NK-92 treated with Interleukin-12 subunit alpha and Interleukin-12 subunit beta, amount 100 ng/mL, for 24 hours (cell line): Measurements from ENCODE around the gene HDAC4.

Experiments
- DNase-seq: peaks from one replicate; lab custom pipeline; 2025; lab: John Stamatoyannopoulos, UW

HDAC4 gene

DNA sequence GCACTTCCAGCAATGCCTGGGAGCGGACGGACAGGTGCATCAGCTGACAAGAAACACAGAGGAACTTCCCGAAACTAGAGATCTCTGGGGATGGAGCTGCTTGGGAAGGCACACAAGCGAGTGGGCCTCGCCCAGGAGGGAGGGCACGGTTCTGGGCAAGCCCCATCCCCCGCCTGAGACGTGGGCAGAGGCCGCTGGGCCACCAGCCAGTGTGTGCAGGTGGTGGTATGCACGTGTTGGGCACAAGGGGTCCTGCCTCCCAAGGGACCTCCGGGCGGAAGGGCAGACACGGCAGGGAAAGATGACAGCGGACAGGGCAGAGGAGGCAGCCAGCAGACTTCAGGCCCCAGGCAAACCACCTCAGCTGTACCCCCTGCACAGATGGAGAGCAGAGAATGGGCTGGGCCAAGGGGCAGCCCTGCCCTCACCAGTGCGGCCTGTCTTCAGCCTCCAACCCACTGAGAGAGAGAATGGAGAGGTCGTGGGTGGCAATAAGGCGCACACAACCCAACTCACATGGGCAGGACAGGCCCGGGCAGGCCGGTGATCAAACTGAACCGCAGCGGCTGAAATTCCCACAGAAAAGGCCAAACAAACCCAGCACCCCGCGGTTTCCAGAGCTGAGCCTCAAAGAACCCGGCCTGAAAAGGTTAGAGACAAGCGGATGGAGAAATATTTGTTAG is 51.2 kb downstream of the HDAC4 start:
- DNase-seq: no peak

DNA sequence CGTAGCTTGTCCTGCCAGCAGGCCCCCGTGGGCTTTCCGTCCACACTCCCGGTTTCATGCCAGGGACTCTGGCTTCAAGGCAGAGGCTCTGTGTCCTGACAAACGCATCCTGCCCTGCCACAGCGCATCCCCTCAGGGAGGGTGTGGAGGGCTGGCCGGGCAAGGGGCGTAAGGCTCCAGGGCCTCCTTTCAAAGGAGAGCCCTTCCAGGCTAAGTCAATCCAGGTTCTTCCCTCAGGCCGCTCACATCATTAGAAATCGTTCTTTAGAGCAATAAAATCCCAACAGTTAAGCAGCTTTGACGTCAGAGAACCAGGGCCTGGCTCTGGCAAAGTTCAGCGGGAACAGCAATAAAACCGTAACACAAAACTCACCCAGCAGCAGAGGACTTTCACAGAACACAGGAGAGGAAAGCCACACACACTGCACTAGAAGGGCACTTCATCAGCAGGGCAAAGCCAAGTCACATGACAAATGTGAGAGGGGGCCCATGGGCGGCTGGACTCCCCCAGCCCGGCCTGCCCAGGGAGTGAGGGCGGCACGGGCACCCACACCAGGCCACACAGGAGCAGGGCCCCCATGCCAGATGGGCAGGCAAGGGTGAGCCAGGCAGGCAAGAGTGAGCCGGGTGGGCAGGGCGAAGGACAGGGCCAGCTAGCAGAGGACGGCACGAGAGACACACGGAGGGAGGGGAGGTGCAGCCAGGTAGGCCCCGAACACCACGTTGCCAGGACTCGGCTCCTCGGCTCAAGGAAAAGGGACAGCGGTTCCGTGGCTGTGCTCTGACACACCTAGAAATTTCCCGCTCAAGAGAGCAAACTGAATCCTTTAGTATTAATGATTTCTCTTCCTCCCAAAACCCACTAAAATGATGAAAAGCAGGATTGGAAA is 52.0 kb downstream of the HDAC4 start:
- DNase-seq: no peak

DNA sequence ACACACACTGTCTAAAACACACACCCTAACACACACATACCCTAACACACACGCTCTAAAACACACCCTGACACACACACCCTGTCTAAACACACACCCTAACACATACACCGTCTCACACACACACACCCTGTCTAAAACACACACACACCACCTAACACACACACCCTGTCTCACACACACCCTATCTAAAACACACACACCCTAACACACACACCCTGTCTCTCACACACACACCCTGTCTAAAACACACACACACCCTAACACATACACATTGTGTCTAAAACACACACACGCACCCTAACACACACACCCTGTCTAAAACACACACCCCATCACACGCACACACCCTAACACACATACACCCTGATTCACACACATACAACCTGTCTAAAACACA is 54.1 kb downstream of the HDAC4 start:
- DNase-seq: no peak

DNA sequence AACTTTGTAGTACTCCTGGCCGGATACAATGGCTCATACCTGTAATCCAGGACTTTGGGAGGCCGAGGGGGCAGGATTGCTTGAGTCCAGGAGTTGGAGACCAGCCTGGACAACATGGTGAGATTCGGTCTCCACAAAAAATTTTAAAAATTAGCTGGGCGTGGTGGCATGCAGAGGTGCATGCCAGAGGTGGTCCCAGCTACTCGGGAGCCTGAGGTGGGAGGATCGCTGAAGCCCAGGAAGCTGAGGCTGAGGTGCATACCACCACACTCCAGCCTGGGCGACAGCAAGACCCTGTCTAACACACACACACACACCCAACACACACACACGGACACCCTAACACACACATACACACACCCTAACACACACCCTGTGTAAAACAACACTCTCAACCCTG is 55.6 kb downstream of the HDAC4 start:
- DNase-seq: no peak

DNA sequence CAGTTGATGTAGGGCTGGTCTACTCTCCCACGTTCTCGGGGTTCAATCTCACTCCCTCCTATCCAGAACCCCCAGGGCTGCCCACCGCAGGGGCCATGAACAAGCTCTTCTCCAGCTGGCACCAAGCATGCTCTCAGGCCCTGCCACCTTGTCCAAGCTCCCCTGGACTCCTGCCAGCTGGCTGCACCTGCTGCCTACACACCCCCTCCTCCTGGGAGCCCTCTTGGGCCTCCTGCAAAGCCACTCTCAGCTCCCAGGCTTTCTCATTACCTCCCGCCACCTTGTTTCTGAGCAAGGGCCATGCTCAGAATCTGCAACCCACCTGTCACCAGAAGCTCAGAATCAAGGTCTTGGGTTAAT is 56.0 kb downstream of the HDAC4 start:
- no peak for DNase-seq

DNA sequence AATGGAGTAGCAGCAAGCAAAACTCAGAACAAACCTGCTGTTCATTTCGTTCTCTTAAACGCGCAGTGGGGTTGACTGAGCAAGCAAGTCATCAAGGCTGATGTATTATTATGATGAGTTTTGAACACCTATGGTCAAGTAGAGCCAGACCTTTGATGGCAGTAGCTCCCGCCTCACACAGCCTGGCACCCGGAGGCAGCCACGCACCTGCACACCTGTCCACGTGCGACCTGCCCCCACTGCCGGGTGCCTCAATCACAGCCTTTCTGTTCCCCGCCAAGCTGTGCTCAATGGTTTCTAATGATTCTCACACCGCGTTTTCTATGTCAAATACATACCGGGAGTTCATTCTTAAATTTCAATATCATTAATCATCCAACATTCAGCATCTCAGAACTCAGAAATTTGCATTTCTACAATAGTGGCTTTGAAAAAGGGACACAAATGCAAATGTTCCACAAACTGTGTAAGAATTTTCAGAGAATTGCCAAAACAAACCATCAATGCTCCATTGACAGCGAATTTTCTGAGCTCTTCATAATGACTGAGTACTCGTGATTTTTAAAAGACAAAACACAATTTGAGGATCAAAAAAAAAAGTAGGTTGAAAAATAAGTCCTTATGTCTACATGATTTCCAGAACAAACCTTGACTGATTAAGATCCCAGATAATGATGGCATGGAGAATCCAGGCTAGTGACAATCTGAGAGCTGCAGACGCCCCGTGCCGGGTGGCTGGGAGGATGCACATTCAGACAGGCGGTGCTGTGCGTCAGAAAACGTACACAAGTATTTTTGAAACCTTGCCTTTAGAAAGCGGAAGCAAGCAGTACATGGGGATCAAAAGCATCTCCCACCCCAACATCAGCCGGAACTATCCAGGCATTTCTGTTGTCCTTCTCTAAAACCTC is 56.6 kb downstream of the HDAC4 start:
- DNase-seq: no peak

DNA sequence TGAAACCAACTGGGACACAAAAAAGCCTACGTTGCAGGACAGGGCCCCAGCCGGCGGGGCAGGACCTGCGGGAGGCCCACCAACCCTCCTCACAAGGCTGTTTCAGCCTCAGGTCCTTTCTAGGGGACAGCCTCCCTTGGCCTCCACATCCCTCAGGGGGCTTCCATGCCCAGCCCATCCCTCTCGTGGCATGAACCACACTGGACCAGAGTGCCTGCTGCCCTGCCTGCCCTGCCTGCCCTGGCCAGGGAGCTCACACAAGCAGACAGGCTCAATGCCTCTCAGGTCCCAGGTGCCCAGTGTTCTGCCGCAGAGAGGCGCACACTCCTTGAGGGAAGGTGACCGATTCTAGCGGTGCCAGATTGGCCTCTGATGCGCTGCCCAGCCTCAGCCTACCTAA is 57.4 kb downstream of the HDAC4 start:
- DNase-seq: no peak

DNA sequence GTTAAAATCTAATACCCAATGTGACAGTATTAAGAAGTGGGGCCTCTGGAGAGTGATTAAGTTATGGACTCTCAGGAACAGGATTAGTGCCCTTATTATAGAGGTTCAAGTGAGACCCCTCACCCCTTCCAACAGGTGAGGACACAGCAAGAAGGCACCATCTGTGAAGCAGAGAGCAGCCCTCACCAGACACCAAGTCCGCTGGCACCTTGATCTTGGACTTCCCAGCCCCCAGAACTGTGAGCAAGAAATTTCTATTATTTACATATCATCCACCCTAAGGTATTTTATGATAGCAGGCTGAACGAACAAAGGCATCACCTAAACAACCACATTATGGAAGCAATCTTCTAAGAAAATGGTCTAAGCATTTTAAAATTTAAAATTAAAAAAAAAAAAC is 59.0 kb downstream of the HDAC4 start:
- no peak for DNase-seq

DNA sequence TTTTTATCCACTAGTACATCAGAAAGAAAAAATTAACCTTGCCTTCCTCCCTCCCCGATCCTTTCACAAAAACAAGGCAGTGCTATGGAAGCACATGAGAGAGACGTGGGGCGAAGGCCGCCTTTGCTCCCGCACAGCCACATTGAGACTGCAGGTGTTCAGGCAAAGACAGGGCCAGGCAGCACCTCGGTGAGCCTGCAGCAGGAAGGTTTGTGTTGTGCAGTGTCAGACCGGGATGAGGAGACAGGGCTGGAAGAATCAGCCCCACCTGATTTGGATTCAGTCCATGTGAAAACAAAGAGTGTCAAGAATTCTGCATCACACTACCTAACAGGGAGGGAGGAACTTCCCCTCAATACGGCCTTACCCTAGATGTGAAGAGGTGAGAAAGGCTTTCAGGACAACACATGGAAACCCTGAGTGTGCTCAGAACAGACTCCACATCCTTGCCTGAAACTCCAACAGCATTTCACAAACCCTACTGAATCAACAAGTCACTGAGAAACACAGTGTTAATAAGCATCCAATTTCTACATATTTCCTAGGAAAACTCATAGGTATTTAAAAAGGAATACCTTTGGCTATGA is 59.6 kb downstream of the HDAC4 start:
- no peak for DNase-seq

DNA sequence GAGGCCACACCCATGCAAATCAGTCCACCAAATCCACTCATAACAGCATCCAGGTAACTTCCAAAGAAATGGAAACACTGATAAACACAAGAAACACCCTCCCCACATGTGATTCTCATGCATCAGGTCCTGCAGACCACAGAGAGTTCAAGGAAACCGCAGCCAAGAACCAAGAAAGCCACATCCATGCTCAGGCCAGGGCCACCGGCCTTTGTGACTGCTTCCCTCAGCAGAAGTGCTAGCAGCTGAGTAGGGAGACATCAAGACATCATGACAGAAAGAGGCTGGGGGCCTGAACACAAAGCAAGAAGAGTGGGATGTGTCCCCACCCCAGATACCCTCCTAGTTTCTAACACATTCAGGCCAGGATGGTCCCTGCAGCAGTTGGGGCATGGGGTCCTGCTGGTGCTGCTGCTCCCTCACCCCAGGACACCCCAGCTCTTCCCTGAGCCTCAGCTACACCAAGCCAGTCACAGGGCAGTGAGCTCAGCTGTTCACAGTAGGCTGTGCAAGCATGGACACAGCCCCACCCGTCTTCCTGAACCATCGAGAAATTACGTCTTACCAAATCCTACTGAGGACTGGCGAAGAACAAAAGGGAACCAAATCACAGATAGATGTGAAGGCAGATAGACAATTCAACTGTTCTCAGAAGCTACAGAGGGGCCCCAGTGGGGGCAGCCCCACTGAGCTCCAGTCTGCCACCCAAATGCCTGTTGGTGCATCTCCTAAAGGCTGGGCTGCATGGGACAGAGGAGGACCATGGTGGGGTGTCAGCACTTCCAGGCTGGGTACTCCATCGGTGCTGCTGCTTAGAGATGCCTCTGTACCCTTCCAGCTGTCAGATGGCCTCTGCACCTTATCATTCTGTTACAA is 60.9 kb downstream of the HDAC4 start:
- peak; percentile 62 for DNase-seq

DNA sequence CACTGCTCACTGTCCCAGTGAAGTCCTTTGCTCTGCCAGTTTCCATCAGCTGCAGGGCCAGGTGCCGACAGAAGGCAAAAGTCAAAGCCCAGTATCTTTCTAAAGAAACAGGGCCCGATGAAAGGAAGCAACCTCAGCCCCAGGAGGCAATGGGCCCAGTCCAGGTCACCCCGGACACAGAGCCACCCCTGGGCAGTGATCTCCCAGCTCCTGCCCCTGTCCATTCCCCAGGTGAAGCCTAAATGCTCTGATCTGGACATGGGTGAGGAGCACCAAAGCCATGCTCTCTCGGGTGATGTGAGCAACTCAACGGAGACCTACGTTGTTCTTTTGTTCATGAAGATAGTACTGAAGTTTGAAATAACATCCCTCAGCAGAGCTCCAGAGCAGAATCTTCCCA is 61.6 kb downstream of the HDAC4 start:
- DNase-seq: no peak

DNA sequence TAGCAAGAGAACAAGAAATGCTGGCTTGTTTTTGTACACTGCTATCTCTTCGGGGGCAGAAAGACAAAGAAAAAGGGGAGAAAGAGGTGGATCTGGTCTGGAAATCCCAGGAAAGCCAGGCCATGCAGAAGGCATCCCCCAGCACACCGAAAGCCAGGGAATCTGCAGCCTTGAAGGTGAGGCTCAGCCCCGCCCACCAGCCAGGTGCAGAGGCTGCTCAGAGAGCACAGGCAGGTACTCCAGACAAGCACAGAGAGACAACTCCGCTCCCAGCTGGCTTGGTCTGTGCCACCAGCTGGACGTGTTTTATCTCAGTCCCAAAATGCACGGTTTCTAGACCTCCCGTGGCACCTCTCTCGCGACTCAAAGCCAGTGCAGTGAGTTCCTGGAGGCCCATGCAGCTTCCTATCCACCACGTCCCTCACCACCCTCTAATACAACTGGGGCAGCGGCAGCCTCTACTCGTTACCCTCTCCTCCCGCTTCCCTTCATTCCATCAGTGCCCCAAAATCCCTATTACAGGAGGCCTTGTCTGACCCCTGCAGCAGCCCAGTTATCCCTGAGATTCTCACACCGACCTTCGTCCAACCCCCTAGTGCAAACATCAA is 62.8 kb downstream of the HDAC4 start:
- no peak for DNase-seq

DNA sequence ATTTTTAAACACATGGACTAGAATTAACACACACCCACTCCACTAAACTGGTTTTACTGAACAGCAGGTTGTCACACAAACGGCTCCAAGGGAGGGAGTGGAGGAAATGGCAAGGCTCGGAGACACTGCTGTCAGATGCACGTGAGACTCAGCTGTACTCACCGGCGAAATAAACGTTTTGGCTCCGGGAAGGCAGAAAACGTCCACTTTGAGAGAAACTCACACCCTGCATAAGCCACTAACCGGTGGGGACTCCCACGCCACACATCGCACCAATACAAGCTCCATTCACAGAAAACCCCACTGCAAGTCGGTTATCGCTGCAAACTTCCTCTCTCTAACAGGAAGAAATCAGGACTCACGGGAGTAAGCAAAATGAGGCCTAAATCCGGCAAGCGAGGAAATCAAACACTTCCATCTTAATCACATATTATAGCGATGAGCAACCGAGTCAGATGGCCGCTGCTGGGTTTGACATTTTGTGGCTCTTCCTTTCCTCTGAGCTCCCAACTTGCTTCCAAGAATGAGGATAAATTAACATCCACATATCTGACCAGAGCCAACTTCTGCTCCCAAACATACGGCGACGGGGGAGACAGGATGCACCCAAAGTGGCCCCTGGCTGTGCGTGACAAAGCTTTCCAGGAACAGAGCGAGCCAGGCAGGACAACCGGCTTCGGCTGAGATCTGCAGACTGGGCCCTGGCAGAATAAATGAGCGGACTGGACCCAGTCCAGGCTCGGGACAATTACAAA is 63.5 kb downstream of the HDAC4 start:
- DNase-seq: no peak

DNA sequence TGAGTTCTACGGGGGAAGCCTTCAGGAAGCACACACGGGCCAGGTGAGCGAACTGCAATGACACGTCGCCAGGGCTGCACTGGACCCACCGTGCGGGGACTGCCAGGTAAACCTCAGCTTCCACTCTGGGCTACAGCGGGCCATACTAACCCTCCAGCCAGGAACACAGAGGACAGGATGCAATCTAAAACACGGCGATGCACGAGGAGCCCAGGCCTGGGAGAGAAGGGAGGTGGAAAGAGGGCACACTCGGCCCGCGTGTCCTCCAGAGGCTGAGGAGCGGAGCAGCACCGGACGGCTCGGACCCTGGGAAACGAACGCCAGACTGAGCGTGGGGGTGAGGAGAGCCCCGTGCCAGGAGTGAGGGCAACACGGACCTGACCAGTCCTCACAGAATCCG is 69.3 kb downstream of the HDAC4 start:
- DNase-seq: no peak

DNA sequence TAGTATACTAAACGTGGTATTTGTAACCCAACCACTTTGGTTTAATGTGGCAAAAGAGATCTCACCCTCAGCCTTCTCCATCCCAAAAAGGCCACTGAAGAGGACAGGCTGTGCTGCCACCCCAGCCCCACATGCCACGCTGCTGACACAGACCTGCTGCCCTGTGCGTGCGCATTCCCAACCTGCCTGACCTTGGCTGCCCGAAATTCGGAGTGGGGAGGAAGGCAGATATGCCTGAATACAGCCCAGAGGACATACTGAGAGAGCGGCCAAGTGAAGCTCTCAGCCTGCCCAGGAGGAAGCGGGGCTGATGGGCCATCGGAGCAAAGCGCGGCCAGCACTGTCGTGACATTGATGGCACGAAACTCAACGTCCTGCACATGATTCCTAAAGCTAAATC is 70.0 kb downstream of the HDAC4 start:
- no peak for DNase-seq

DNA sequence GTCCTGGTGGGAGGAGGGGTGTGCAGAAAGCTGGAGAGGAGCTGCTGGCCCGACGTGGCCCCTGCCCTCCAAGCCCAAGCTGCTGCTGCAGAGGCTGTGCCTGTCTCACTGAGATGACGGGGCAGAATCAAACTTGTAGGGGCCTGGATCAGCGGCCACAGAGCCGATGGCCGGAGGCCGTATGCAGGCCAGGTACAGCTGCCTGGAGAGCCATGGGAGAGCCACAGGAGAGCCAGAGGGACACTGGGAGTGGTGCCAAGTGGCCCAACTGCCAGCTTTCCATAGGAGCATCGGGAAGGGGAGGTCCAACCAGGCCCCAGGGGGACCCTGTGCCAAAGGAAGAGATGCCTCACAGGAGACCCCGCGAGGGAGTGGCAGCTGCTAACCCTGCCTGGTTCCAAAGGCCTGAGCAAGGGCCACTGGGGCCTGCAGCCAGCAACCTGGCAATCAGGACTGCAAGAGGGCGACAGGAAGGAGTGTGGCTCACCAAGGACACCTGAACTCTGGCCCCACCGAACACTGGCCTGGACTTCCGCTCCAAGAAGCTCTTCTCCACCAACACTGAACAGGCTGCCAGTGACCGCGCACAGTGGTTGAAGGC is 70.7 kb downstream of the HDAC4 start:
- no peak for DNase-seq

DNA sequence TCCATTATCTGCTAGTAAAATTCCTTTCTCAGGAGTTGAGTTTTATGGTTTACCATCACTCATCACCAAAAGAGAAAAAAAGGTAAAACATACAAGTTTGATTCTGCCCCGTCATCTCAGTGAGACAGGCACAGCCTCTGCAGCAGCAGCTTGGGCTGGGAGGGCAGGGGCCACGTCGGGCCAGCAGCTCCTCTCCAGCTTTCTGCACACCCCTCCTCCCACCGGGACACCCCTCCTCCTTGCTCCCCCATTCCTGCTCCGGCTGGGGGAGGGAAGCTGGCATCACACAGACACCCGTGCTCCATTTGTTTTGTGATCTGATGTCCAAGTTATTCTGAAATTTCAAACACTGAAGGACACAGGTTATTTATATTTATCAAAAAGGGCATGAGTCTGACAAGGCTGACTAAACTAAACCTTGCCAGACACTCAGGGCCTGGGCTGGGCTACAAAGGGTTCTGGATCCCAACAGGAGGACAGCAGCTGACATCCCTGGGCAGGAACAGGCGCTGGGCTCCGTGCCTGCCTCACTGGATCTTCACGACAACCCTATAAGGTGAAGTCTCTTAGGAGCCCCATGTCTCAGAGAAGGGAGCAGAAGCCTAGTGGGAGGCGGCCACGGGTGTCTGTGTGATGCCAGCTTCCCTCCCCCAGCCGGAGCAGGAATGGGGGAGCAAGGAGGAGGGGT is 71.4 kb downstream of the HDAC4 start:
- no peak for DNase-seq

DNA sequence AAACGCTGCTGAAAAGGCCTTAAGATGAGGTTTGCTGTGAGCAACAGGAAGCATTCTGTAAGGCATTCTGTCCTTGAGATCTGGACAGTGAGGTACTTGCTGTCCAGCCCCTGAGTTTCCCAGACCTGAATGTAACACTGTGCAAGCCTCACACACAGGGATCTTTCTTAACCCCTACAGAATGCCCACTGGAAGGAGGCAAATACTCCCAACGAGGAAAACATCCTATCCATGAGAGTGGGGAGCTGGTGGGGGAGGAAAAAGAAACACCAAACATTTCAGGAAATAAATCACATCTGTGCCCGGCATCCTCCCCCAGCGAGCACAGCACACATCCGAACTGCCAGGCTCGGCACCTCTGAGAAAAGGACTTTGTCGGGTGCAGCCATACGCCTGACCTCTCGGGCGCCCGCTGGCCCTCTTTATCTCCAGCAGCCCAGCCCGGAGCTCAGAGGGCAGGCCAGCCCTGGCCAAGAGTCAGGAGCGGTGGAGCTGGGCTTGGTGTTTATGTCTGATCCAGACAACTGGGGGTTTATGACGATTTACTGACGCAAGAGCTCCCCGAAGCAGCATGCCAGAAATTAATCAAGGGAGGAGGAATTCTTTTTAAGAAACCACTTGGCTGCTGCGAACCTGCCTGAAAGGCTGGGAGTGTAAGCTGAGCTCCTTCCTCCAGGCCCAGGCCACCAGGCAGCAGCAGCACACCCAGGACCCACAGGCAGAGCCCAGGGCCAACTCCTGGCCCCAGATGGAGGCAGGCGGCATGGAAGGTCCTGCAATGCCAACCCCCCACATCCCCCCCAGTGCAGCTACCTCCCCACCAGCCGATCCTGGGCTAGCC is 72.2 kb downstream of the HDAC4 start:
- DNase-seq: no peak
